GM12878 (cell line): Measurements from ENCODE around the gene HLA-DRA. TPM values are rescaled to one million over a fixed set of nuclear protein-coding genes. Genes with fewer than 3 reads are reported as not detected.

ENCODE experiments used
- ATAC-seq: fragments of 200-7000 bp; cut with Tn5 transposase; 3 replicates; pipeline ENCODE4 v1.9.1; 2020; ENCODE audit warnings: mild to moderate bottlenecking, moderate library complexity
- BruUV-seq: library from RNA; stranded (reverse); fragments of 400-500 nt; replicated peaks from 2 replicates; lab custom pipeline; 2021; lab: Mats Ljungman, UMichigan
- CTCF ChIA-PET: fragments of 300-600 bp; sonication (Branson Sonifier 250); formaldehyde crosslinking; extraction: SDS; loops from one replicate; lab custom pipeline; 2021; ENCODE audit warnings: inconsistent platforms; lab: Yijun Ruan, JAX
- POLR2A ChIA-PET: fragments of 350-600 bp; formaldehyde crosslinking; extraction: SDS; loops from one replicate; lab custom pipeline; 2021; ENCODE audit warnings: inconsistent platforms; lab: Charles Lee
- RAD21 ChIA-PET: fragments of 300-600 bp; sonication (Branson Sonifier 250); formaldehyde crosslinking; loops from one replicate; lab custom pipeline; 2023; ENCODE audit warnings: antibody characterized with exemption; ENCODE audit not compliant: unreplicated experiment; lab: Charles Lee
- SMC1A ChIA-PET: fragments of 300-600 bp; sonication (Branson Sonifier 250); formaldehyde crosslinking; loops from one replicate; lab custom pipeline; 2023; ENCODE audit not compliant: unreplicated experiment, uncharacterized antibody; lab: Charles Lee
- DNase-seq: peaks from one replicate; pipeline ENCODE4 v3.0.0-alpha.2; 2011; ENCODE audit warnings: low read depth, low spot score
- FAIRE-seq: peaks from 3 replicates; lab custom pipeline; 2011; peaks lifted over from hg19 to GRCh38; lab: Jason Lieb, UNC
- H2AFZ ChIP-seq: 2 replicates; pipeline ENCODE4 v1.6.0; 2011; ENCODE audit warnings: low read depth, low read length, control low read depth; ENCODE audit not compliant: control insufficient read depth
- H3K27ac ChIP-seq: 2 replicates; pipeline ENCODE4 v1.5.1; 2011; ENCODE audit warnings: control low read depth; ENCODE audit not compliant: control insufficient read depth, insufficient read depth
- H3K27me3 ChIP-seq, 2 experiments: replicated peaks in 1 of 2; 2 replicates each; pipeline versions ENCODE4 v1.6.0 to v1.6.1; 2011; ENCODE audit warnings: low read length in 1 of 2; ENCODE audit not compliant: control insufficient read depth in 2 of 2, insufficient read depth in 2 of 2
- H3K36me3 ChIP-seq, 2 experiments: 2 replicates each; pipeline ENCODE4 v1.5.1; 2011; ENCODE audit warnings: low read length in 1 of 2; ENCODE audit not compliant: control insufficient read depth in 2 of 2, insufficient read depth in 2 of 2
- H3K4me1 ChIP-seq: 2 replicates; pipeline ENCODE4 v1.6.1; 2011; ENCODE audit warnings: mild to moderate bottlenecking, low read length, moderate library complexity, mixed read lengths; ENCODE audit not compliant: control insufficient read depth, insufficient read depth
- H3K4me2 ChIP-seq: 2 replicates; pipeline ENCODE4 v1.6.0; 2011; ENCODE audit warnings: control low read depth; ENCODE audit not compliant: control insufficient read depth, insufficient read depth
- H3K4me3 ChIP-seq: fragments of 200-600 bp; sonication (generic); 2 replicates; pipeline ENCODE4 v1.5.1; 2016
- H3K79me2 ChIP-seq: 2 replicates; pipeline ENCODE4 v1.6.0; 2011; ENCODE audit warnings: low read length; ENCODE audit not compliant: control insufficient read depth, insufficient read depth
- H3K9ac ChIP-seq: 2 replicates; pipeline ENCODE4 v1.8.0; 2011; ENCODE audit warnings: low read length, control low read depth, mixed read lengths; ENCODE audit not compliant: control insufficient read depth, insufficient read depth
- H3K9me3 ChIP-seq: replicated peaks from 3 replicates; pipeline ENCODE4 v1.5.1; 2011; ENCODE audit warnings: mild to moderate bottlenecking, low read length; ENCODE audit not compliant: control insufficient read depth, insufficient read depth
- H4K20me1 ChIP-seq: 2 replicates; pipeline ENCODE4 v1.6.0; 2011; ENCODE audit not compliant: control insufficient read depth, insufficient read depth
- BMI1 ChIP-seq: fragments of 450-650 bp; IDR thresholded peaks from 2 replicates; pipeline ENCODE4 v1.6.1; 2016; ENCODE audit warnings: mild to moderate bottlenecking, moderate library complexity, borderline replicate concordance
- GATAD2B ChIP-seq: fragments of 450-650 bp; conservative IDR thresholded peaks from 2 replicates; pipeline ENCODE4 v1.6.1; 2017; ENCODE audit warnings: low read depth, mild to moderate bottlenecking, moderate library complexity
- HDAC6 ChIP-seq: fragments of 200-600 bp; sonication (generic); IDR thresholded peaks from one replicate; pipeline ENCODE4 v1.8.0; 2017; ENCODE audit warnings: antibody characterized with exemption; ENCODE audit not compliant: unreplicated experiment
- IRF4 ChIP-seq: IDR thresholded peaks from 2 replicates; pipeline ENCODE4 v1.6.1; 2011; ENCODE audit warnings: low read depth, low read length
- NR2F1 ChIP-seq: fragments of 450-650 bp; conservative IDR thresholded peaks from 2 replicates; pipeline ENCODE4 v1.6.1; 2017; ENCODE audit warnings: mild to moderate bottlenecking
- NRF1 ChIP-seq: conservative IDR thresholded peaks from 2 replicates; pipeline ENCODE4 v1.6.1; 2011; ENCODE audit warnings: mild to moderate bottlenecking, low read depth, low read length, improper control_type of control experiment
- STAT3 ChIP-seq: IDR thresholded peaks from 2 replicates; pipeline ENCODE4 v1.6.1; 2011; ENCODE audit warnings: low read depth, low read length, improper control_type of control experiment
- SUPT20H ChIP-seq: IDR thresholded peaks from 2 replicates; pipeline ENCODE4 v1.6.1; 2011; ENCODE audit warnings: low read depth, mild to moderate bottlenecking, low read length, moderate library complexity, borderline replicate concordance; ENCODE audit not compliant: control insufficient read depth
- WGBS: methylation state at CpG from one replicate; pipeline ENCODE4 v1.1.6; 2016; ENCODE audit warnings: low lambda C conversion rate; ENCODE audit not compliant: insufficient replicate concordance, insufficient coverage; ENCODE audit errors: missing lambda C conversion rate; 5-methylcytosine and 5-hydroxymethylcytosine counted together
- in situ Hi-C: fragments of 300-500 bp; cut with MboI; formaldehyde crosslinking; loops from 9 replicates; pipeline ENCODE4 v1.14.3; 2018; ENCODE audit warnings: mixed read lengths
- intact Hi-C: fragments of 100-400 bp; cut with micrococcal nuclease; formaldehyde crosslinking; loops from one replicate; pipeline ENCODE4 v1.14.2; 2022; ENCODE audit not compliant: unreplicated experiment
- polyA plus RNA-seq, 11 experiments: library from polyadenylated mRNA; depleted of rRNA in 4 of 11; unstranded in 6 of 11; stranded (reverse) in 5 of 11; fragments of >200 nt; fragmentation: Nextera tagmentation in 4 of 11; fragmentation: Illumina TruSeq in 1 of 11; extraction: Ambion mirVana in 4 of 11; extraction: Trizol in 1 of 11; gene quantifications; 1 replicate in 1 of 11; 2 replicates in 10 of 11; pipeline versions ENCODE4 v1.2.1 to v1.2.3, GENCODE V29; 2011 to 2016; ENCODE audit warnings: inconsistent platforms in 2 of 11, missing spikeins in 2 of 11, low read depth in 1 of 11
- total RNA-seq, 4 experiments: library from RNA; depleted of rRNA in 3 of 4; stranded (reverse); fragments of >200 nt in 3 of 4; fragmentation: Illumina TruSeq in 1 of 4; extraction: Trizol in 1 of 4; gene quantifications; 2 replicates each; pipeline versions ENCODE4 v1.2.1 to v1.2.3, GENCODE V29; 2013 to 2021
- TF ChIP-seq, protein P1 (sequence below): IDR thresholded peaks from 2 replicates; pipeline ENCODE4 v1.6.1; 2011; ENCODE audit warnings: mild to moderate bottlenecking, low read depth, low read length, moderate library complexity; ENCODE audit not compliant: insufficient replicate concordance
- TF ChIP-seq, protein P2 (sequence below), 3 experiments: IDR thresholded peaks in 2 of 3; conservative IDR thresholded peaks in 1 of 3; 2 replicates each; pipeline ENCODE4 v1.5.1; 2011; ENCODE audit warnings: low read depth in 3 of 3, low read length in 3 of 3, mild to moderate bottlenecking in 3 of 3, control low read depth in 2 of 3, moderate library complexity in 2 of 3, inconsistent platforms in 1 of 3, mixed read lengths in 1 of 3; ENCODE audit not compliant: control insufficient read depth in 2 of 3, insufficient read depth in 1 of 3; ENCODE audit errors: extremely low read depth in 1 of 3

Gene HLA-DRA
- total and polyA plus RNA-seq, 10 of the 15 experiments (the other 5 are each of a cell fraction or from before 2014, with no cell fraction given) = 2,040 to 7,093 (median 2,859) TPM

DNA sequence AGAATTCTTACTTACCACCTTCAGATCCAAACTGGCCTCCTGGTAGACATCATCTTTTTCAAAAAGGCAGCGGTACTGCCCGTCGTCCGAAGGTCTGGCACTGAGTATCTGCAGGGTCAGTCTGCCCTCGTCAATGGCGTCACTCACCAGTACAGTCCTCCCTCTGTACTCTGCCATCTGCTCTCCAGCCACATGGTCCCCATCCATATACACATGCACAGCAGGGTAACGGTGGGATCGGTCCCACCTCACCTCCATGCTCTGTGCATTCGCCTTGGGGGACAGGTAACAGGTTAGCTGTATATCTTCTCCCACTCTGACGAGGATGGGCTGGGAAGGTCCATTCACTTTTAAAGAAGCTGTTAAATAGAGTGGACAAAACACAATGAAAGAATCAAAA lies 43.7 kb upstream of the HLA-DRA start:
- H3K4me2 ChIP-seq = no peak overlapping the region
- CTCF ChIA-PET = interaction anchor here (2.0 to 4.2 kb wide), 3 partner anchors 17 to 305 kb away, joined by 5 to 20 read pairs (median 7); no protein-coding TSS in a partner anchor
- peaks cover 8% of the 10 kb centered on the region for H3K4me1 ChIP-seq
- RAD21 ChIA-PET = no interaction called here
- H4K20me1 ChIP-seq = no peaks in the 10 kb centered on the region
- H3K27ac ChIP-seq = no peak overlapping the region
- in situ Hi-C loops = no loop called here
- H3K9me3 ChIP-seq = peaks cover 2% of the 10 kb centered on the region; the same call in 1 of the 3 replicates
- intact Hi-C loops = no loop called here
- no peak for ATAC-seq
- POLR2A ChIA-PET = no interaction called here
- SMC1A ChIA-PET = interaction anchor here (1.1 kb wide), 1 partner anchor 340 kb away, joined by 3 read pairs; no protein-coding TSS in a partner anchor
- no peaks in the 10 kb centered on the region for H3K27me3 ChIP-seq
- 93% methylated on average over 10 of the region's 10 CpGs for WGBS
- no peaks in the 10 kb centered on the region for H3K79me2 ChIP-seq
- no peak overlapping the region for H3K9ac ChIP-seq
- no peak overlapping the region for H2AFZ ChIP-seq
- no TSS peak for BruUV-seq
- FAIRE-seq = no peak
- no peaks in the 10 kb centered on the region for H3K36me3 ChIP-seq
- DNase-seq = no peak
- TF ChIP-seq NR2F1 (no peak), NRF1 (no peak), SUPT20H (no peak), IRF4 (no peak), GATAD2B (no peak), HDAC6 (no peak), BMI1 (no peak), STAT3 (no peak)
- TF ChIP-seq, protein P1, sequence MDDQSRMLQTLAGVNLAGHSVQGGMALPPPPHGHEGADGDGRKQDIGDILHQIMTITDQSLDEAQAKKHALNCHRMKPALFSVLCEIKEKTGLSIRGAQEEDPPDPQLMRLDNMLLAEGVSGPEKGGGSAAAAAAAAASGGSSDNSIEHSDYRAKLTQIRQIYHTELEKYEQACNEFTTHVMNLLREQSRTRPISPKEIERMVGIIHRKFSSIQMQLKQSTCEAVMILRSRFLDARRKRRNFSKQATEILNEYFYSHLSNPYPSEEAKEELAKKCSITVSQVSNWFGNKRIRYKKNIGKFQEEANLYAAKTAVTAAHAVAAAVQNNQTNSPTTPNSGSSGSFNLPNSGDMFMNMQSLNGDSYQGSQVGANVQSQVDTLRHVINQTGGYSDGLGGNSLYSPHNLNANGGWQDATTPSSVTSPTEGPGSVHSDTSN = no peak
- TF ChIP-seq, protein P2, sequence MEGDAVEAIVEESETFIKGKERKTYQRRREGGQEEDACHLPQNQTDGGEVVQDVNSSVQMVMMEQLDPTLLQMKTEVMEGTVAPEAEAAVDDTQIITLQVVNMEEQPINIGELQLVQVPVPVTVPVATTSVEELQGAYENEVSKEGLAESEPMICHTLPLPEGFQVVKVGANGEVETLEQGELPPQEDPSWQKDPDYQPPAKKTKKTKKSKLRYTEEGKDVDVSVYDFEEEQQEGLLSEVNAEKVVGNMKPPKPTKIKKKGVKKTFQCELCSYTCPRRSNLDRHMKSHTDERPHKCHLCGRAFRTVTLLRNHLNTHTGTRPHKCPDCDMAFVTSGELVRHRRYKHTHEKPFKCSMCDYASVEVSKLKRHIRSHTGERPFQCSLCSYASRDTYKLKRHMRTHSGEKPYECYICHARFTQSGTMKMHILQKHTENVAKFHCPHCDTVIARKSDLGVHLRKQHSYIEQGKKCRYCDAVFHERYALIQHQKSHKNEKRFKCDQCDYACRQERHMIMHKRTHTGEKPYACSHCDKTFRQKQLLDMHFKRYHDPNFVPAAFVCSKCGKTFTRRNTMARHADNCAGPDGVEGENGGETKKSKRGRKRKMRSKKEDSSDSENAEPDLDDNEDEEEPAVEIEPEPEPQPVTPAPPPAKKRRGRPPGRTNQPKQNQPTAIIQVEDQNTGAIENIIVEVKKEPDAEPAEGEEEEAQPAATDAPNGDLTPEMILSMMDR (IDR thresholded peaks at IDR 0.05 in 2 of 3, conservative IDR thresholded peaks at IDR 0.05 in 1 of 3; ENCODE audit: control insufficient read depth in 2 of 3, extremely low read depth in 1 of 3, insufficient read depth in 1 of 3, low read depth in 3 of 3, low read length in 3 of 3) = no peak
- no peak overlapping the region for H3K4me3 ChIP-seq
